WTC11 (cell line): Measurements from ENCODE around the gene CPT2. TPM values are rescaled to one million over a fixed set of nuclear protein-coding genes. Genes with fewer than 3 reads are reported as not detected.

Source experiments
- HMGA2 ChIP-seq: fragments of 250-450 bp; sonication (Bioruptor Pico); IDR thresholded peaks from 2 replicates; pipeline ENCODE4 v1.4.0; 2021; ENCODE audit warnings: mild to moderate bottlenecking, moderate library complexity
- MXD4 ChIP-seq: fragments of 250-450 bp; sonication (Bioruptor Pico); IDR thresholded peaks from 2 replicates; pipeline ENCODE4 v1.8.0; 2021; ENCODE audit warnings: mild to moderate bottlenecking, moderate library complexity, borderline replicate concordance
- NFATC4 ChIP-seq: fragments of 250-450 bp; sonication (Bioruptor Pico); IDR thresholded peaks from 2 replicates; pipeline ENCODE4 v1.9.0; 2021; ENCODE audit warnings: mild to moderate bottlenecking
- total RNA-seq: library from RNA; stranded (reverse); gene quantifications from 3 replicates; pipeline ENCODE4 v1.2.3, GENCODE V29; 2021
- TF ChIP-seq, protein P1 (sequence below): sonication (generic); formaldehyde crosslinking; IDR thresholded peaks from 2 replicates; pipeline ENCODE4 v1.8.0; 2022; ENCODE audit warnings: missing genetic modification reagents
- TF ChIP-seq, protein P2 (sequence below): fragments of 250-450 bp; sonication (Bioruptor Pico); IDR thresholded peaks from 2 replicates; pipeline ENCODE4 v1.9.0; 2021; ENCODE audit warnings: moderate library complexity, mild to moderate bottlenecking, inconsistent platforms, borderline replicate concordance
- TF ChIP-seq, protein P3 (sequence below): fragments of 250-450 bp; sonication (Bioruptor Pico); IDR thresholded peaks from 2 replicates; pipeline ENCODE4 v1.8.0; 2021; ENCODE audit warnings: mild to moderate bottlenecking

CPT2 gene
- total RNA-seq, 1 experiment from 2014 or later, result 33.7 TPM

DNA sequence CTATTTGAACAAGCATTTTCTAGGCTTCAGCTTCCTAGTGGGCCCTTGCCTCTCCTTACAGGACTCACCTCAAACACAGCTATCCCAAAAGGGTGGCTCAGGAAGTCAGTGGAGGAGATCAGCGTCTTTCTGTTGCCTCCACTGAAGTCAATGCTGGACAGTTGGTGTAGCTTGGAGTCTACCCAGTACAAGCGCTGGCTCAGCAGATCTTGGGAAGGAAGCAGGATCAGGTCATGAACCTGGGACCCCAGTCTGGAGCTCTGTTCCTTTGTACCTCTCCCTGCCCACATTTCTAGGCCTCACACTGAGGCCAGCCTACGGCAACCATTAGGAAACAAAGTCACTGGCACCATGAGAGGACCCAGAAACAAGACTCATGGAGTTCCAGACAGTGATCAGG, 65.4 kb downstream of the CPT2 start (continued):
- TF ChIP-seq, protein P1, sequence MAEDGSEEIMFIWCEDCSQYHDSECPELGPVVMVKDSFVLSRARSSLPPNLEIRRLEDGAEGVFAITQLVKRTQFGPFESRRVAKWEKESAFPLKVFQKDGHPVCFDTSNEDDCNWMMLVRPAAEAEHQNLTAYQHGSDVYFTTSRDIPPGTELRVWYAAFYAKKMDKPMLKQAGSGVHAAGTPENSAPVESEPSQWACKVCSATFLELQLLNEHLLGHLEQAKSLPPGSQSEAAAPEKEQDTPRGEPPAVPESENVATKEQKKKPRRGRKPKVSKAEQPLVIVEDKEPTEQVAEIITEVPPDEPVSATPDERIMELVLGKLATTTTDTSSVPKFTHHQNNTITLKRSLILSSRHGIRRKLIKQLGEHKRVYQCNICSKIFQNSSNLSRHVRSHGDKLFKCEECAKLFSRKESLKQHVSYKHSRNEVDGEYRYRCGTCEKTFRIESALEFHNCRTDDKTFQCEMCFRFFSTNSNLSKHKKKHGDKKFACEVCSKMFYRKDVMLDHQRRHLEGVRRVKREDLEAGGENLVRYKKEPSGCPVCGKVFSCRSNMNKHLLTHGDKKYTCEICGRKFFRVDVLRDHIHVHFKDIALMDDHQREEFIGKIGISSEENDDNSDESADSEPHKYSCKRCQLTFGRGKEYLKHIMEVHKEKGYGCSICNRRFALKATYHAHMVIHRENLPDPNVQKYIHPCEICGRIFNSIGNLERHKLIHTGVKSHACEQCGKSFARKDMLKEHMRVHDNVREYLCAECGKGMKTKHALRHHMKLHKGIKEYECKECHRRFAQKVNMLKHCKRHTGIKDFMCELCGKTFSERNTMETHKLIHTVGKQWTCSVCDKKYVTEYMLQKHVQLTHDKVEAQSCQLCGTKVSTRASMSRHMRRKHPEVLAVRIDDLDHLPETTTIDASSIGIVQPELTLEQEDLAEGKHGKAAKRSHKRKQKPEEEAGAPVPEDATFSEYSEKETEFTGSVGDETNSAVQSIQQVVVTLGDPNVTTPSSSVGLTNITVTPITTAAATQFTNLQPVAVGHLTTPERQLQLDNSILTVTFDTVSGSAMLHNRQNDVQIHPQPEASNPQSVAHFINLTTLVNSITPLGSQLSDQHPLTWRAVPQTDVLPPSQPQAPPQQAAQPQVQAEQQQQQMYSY (CRISPR knock-in tag), result no peak
- TF ChIP-seq, protein P2, sequence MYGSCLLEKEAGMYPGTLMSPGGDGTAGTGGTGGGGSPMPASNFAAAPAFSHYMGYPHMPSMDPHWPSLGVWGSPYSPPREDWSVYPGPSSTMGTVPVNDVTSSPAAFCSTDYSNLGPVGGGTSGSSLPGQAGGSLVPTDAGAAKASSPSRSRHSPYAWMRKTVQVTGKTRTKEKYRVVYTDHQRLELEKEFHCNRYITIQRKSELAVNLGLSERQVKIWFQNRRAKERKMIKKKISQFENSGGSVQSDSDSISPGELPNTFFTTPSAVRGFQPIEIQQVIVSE, result no peak
- TF ChIP-seq HMGA2 (CRISPR knock-in tag) (no peak), NFATC4 (CRISPR knock-in tag) (no peak), MXD4 (no peak)
- TF ChIP-seq, protein P3, sequence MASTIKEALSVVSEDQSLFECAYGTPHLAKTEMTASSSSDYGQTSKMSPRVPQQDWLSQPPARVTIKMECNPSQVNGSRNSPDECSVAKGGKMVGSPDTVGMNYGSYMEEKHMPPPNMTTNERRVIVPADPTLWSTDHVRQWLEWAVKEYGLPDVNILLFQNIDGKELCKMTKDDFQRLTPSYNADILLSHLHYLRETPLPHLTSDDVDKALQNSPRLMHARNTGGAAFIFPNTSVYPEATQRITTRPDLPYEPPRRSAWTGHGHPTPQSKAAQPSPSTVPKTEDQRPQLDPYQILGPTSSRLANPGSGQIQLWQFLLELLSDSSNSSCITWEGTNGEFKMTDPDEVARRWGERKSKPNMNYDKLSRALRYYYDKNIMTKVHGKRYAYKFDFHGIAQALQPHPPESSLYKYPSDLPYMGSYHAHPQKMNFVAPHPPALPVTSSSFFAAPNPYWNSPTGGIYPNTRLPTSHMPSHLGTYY (CRISPR knock-in tag), result no peak

Other genes with a start within 250 kb of the CPT2 start
- gene PODN, start 134.6 kb upstream of the CPT2 start, total RNA-seq, result 0.23 to 0.48 TPM (median 0.30 TPM) in 3 replicates
- gene SLC1A7, start 54.2 kb upstream of the CPT2 start, total RNA-seq, result 0.07 to 0.14 TPM in 2 of 3 replicates, not detected in the other
- 41.6 to 48.6 TPM (median 47.6 TPM) in 3 replicates for gene CZIB, start 23.8 kb downstream of the CPT2 start, total RNA-seq
- 57.8 to 58.4 TPM (median 57.9 TPM) in 3 replicates for gene MAGOH, start 41.7 kb downstream of the CPT2 start, total RNA-seq
- gene LRP8, start 131.2 kb downstream of the CPT2 start, total RNA-seq, result 61.9 to 69.5 TPM (median 66.6 TPM) in 3 replicates